Smooth muscle cell (in vitro differentiated cells): Measurements from ENCODE around the gene IL6. TPM values are rescaled to one million over a fixed set of nuclear protein-coding genes. Genes with fewer than 3 reads are reported as not detected.

Experiments used
- DNase-seq: peaks from one replicate; lab custom pipeline; 2025; ENCODE audit not compliant: unreplicated experiment; lab: John Stamatoyannopoulos, UW
- H2AFZ ChIP-seq: fragments of 200-600 bp; sonication (generic); 2 replicates; pipeline ENCODE4 v1.6.0; 2016; ENCODE audit warnings: antibody characterized with exemption, low read depth, mild to moderate bottlenecking
- H3F3A ChIP-seq: fragments of 200-600 bp; sonication (generic); 2 replicates; pipeline ENCODE4 v1.6.0; 2017; ENCODE audit warnings: antibody characterized with exemption, low read depth
- H3K27ac ChIP-seq: fragments of 200-600 bp; sonication (generic); 2 replicates; pipeline ENCODE4 v1.5.1; 2016; ENCODE audit warnings: low read depth, mild to moderate bottlenecking
- H3K27me3 ChIP-seq: fragments of 200-600 bp; sonication (generic); 2 replicates; pipeline ENCODE4 v1.6.1; 2016; ENCODE audit warnings: low read depth, mild to moderate bottlenecking
- H3K36me3 ChIP-seq: fragments of 200-600 bp; sonication (generic); 2 replicates; pipeline ENCODE4 v1.5.1; 2016; ENCODE audit warnings: low read depth
- H3K4me1 ChIP-seq: fragments of 200-600 bp; sonication (generic); 2 replicates; pipeline ENCODE4 v1.5.1; 2016; ENCODE audit warnings: low read depth
- H3K4me2 ChIP-seq: fragments of 200-600 bp; sonication (generic); 2 replicates; pipeline ENCODE4 v1.6.0; 2016; ENCODE audit warnings: mild to moderate bottlenecking
- H3K4me3 ChIP-seq: fragments of 200-600 bp; sonication (generic); 2 replicates; pipeline ENCODE4 v1.5.1; 2016; ENCODE audit warnings: mild to moderate bottlenecking
- H3K79me2 ChIP-seq: fragments of 200-600 bp; sonication (generic); 2 replicates; pipeline ENCODE4 v1.6.0; 2016; ENCODE audit warnings: low read depth, mild to moderate bottlenecking
- H3K9ac ChIP-seq: fragments of 200-600 bp; sonication (generic); 2 replicates; pipeline ENCODE4 v1.6.0; 2016; ENCODE audit warnings: low read depth
- H3K9me3 ChIP-seq: fragments of 200-600 bp; sonication (generic); replicated peaks from 2 replicates; pipeline ENCODE4 v1.5.1; 2016; ENCODE audit warnings: low read depth
- H4K20me1 ChIP-seq: fragments of 200-600 bp; sonication (generic); 2 replicates; pipeline ENCODE4 v1.6.0; 2016; ENCODE audit warnings: low read depth
- CTCF ChIP-seq: fragments of 200-600 bp; sonication (generic); IDR thresholded peaks from 2 replicates; pipeline ENCODE4 v1.5.1; 2017; ENCODE audit warnings: borderline replicate concordance, mild to moderate bottlenecking, antibody characterized with exemption; ENCODE audit not compliant: insufficient read depth, poor library complexity, severe bottlenecking
- WGBS: methylation state at CpG from one replicate; pipeline ENCODE4 v1.1.7; 2016; ENCODE audit warnings: low lambda C conversion rate; 5-methylcytosine and 5-hydroxymethylcytosine counted together
- polyA plus RNA-seq: library from polyadenylated mRNA; unstranded; fragments of >200 nt; fragmentation: Nextera tagmentation; extraction: Ambion mirVana; gene quantifications from 2 replicates; pipeline ENCODE4 v1.2.1, GENCODE V29; 2016
- total RNA-seq: library from RNA; depleted of rRNA; stranded (reverse); fragments of >200 nt; gene quantifications from 2 replicates; pipeline ENCODE4 v1.2.3, GENCODE V29; 2014

IL6 gene
- total and polyA plus RNA-seq, 2 experiments from 2014 or later, result 0.31 to 19.1 TPM

- no peak for TF ChIP-seq CTCF
- Histone ChIP-seq H3F3A (no peaks in the 10 kb centered on the region), H3K4me3 (no peak overlapping the region), H3K4me1 (no peaks in the 10 kb centered on the region), H3K27ac (no peak overlapping the region), H4K20me1 (no peaks in the 10 kb centered on the region), H3K9ac (no peak overlapping the region), H3K79me2 (no peaks in the 10 kb centered on the region), H3K4me2 (no peak overlapping the region), H2AFZ (no peak overlapping the region), H3K27me3 (no peaks in the 10 kb centered on the region), H3K9me3 (no peaks in the 10 kb centered on the region), H3K36me3 (no peaks in the 10 kb centered on the region)
- no peak for DNase-seq
- WGBS, result 34% methylated on average over 1 of the region's 1 CpG
Observed at GRCh38 chr7:22751341-22751740, 24.3 kb downstream of the IL6 start.

- no peaks in the 10 kb centered on the region for H3K9me3 ChIP-seq
- no peak overlapping the region for H3K9ac ChIP-seq
- no peaks in the 10 kb centered on the region for H4K20me1 ChIP-seq
- WGBS, result 72% methylated on average over 1 of the region's 1 CpG
- no peak overlapping the region for H3K4me2 ChIP-seq
- no peak overlapping the region for H3K27ac ChIP-seq
- H3K36me3 ChIP-seq, result no peaks in the 10 kb centered on the region
- H3K27me3 ChIP-seq, result no peaks in the 10 kb centered on the region
- no peak overlapping the region for H3K4me3 ChIP-seq
- no peak for TF ChIP-seq CTCF
- H3K79me2 ChIP-seq, result no peaks in the 10 kb centered on the region
- no peaks in the 10 kb centered on the region for H3K4me1 ChIP-seq
- no peaks in the 10 kb centered on the region for H3F3A ChIP-seq
- no peak overlapping the region for H2AFZ ChIP-seq
- no peak for DNase-seq
Observed at GRCh38 chr7:22757338-22757994, 30.5 kb downstream of the IL6 start.

- no peak overlapping the region for H3K4me2 ChIP-seq
- no peaks in the 10 kb centered on the region for H3K9me3 ChIP-seq
- WGBS, result 97% methylated on average over 2 of the region's 2 CpGs
- no peak for TF ChIP-seq CTCF
- no peaks in the 10 kb centered on the region for H4K20me1 ChIP-seq
- H3K4me1 ChIP-seq, result no peaks in the 10 kb centered on the region
- H3K79me2 ChIP-seq, result no peaks in the 10 kb centered on the region
- no peaks in the 10 kb centered on the region for H3K27me3 ChIP-seq
- no peaks in the 10 kb centered on the region for H3K36me3 ChIP-seq
- H3K27ac ChIP-seq, result no peak overlapping the region
- H3K9ac ChIP-seq, result no peak overlapping the region
- no peak for DNase-seq
- H3K4me3 ChIP-seq, result no peak overlapping the region
- H3F3A ChIP-seq, result no peaks in the 10 kb centered on the region
- no peak overlapping the region for H2AFZ ChIP-seq
Observed at GRCh38 chr7:22758576-22758975, 31.6 kb downstream of the IL6 start.

- DNase-seq, result no peak
- Histone ChIP-seq H2AFZ (no peak overlapping the region), H3K4me2 (no peak overlapping the region), H3K27ac (no peak overlapping the region), H3K79me2 (no peaks in the 10 kb centered on the region), H3K36me3 (no peaks in the 10 kb centered on the region), H3K4me1 (no peaks in the 10 kb centered on the region), H3K9me3 (no peaks in the 10 kb centered on the region), H4K20me1 (no peaks in the 10 kb centered on the region), H3K9ac (no peak overlapping the region), H3K27me3 (no peaks in the 10 kb centered on the region), H3F3A (no peaks in the 10 kb centered on the region), H3K4me3 (no peak overlapping the region)
- TF ChIP-seq CTCF, result no peak
Observed at GRCh38 chr7:22759721-22760120, 32.7 kb downstream of the IL6 start.
